ENCODE results near the gene CLGN. TPM values are rescaled to one million over a fixed set of nuclear protein-coding genes. Genes with fewer than 3 reads are reported as not detected.

CLGN gene
- total and polyA plus RNA-seq, 2 of the 13 experiments (the other 11 are each of a cell fraction or from before 2014, with no cell fraction given) = 7.2 to 17.0 TPM

- peak; percentile 85 for TF ChIP-seq ZNF574 (CRISPR knock-in tag; IDR thresholded peaks at IDR 0.05)
- TF ChIP-seq RBFOX2 (IDR thresholded peaks at IDR 0.05; ENCODE audit: low read depth, low read length) = peak; percentile 95
- TF ChIP-seq EP300 (IDR thresholded peaks at IDR 0.05; ENCODE audit: low read depth in 2 of 2, low read length in 2 of 2) = no peak
- TF ChIP-seq EP300 (CRISPR knock-in tag; IDR thresholded peaks at IDR 0.05; ENCODE audit: borderline replicate concordance) = no peak
- no peak for TF ChIP-seq FIP1L1 (IDR thresholded peaks at IDR 0.05; ENCODE audit: borderline replicate concordance, insufficient read depth, low read depth, low read length)
- TF ChIP-seq ZFX (CRISPR knock-in tag; IDR thresholded peaks at IDR 0.05; ENCODE audit: low read depth) = peak; percentile 99
- peak; percentile 90; the same call in 1 of the 2 replicates for TF ChIP-seq ZNF264 (CRISPR knock-in tag; IDR thresholded peaks at IDR 0.05)
- TF ChIP-seq HBP1 (CRISPR knock-in tag; IDR thresholded peaks at IDR 0.05; ENCODE audit: low read depth) = peak; percentile 28; the same call in 1 of the 2 replicates
- TF ChIP-seq ZNF768 (CRISPR knock-in tag; IDR thresholded peaks at IDR 0.05) = peak; percentile 49; the same call in 1 of the 2 replicates
- peak; percentile 98 for TF ChIP-seq SP5 (CRISPR knock-in tag; IDR thresholded peaks at IDR 0.05; ENCODE audit: borderline replicate concordance, low read depth)
- TF ChIP-seq RBAK (CRISPR knock-in tag; IDR thresholded peaks at IDR 0.05) = no peak
- peak; percentile 68; the same call in 1 of the 2 replicates for TF ChIP-seq GFI1 (CRISPR knock-in tag; IDR thresholded peaks at IDR 0.05; ENCODE audit: borderline replicate concordance)
- peak; percentile 33; the same call in 1 of the 2 replicates for TF ChIP-seq CREM (IDR thresholded peaks at IDR 0.05)
- no peak for TF ChIP-seq CREM (CRISPR knock-in tag; IDR thresholded peaks at IDR 0.05)
- peak; percentile 93 for TF ChIP-seq RBM39 (IDR thresholded peaks at IDR 0.05; ENCODE audit: low read depth, low read length, poor library complexity, severe bottlenecking)
- no peak for TF ChIP-seq PLSCR1 (CRISPR knock-in tag; IDR thresholded peaks at IDR 0.05; ENCODE audit: borderline replicate concordance)
- TF ChIP-seq FOXJ3 (CRISPR knock-in tag; IDR thresholded peaks at IDR 0.05; ENCODE audit: borderline replicate concordance) = peak; percentile 22; the same call in 1 of the 2 replicates
- TF ChIP-seq MTF1 (CRISPR knock-in tag; IDR thresholded peaks at IDR 0.05) = peak; percentile 75; the same call in 1 of the 2 replicates
- TF ChIP-seq KLF9 (CRISPR knock-in tag; IDR thresholded peaks at IDR 0.05; ENCODE audit: low read depth) = no peak
- no peak for TF ChIP-seq FOSL2 (CRISPR knock-in tag; IDR thresholded peaks at IDR 0.05)
- TF ChIP-seq SIN3B (IDR thresholded peaks at IDR 0.05; ENCODE audit: low read length) = 0 out of 2 replicates have a peak, but pooled peaks have one; percentile 28
- TF ChIP-seq ZBTB46 (CRISPR knock-in tag; IDR thresholded peaks at IDR 0.05; ENCODE audit: borderline replicate concordance) = no peak
Observed at GRCh38 chr4:140373328-140374129, 53.9 kb downstream of the CLGN start, which contains the start of gene SCOC (continued).
